Activated CD4-positive, alpha-beta T cell treated with anti-CD3 and anti-CD28 coated beads for 4 hours (primary cell): ENCODE data around the gene CNMD.

ENCODE experiments used
- DNase-seq, 2 donors: peaks; one replicate each; pipeline ENCODE4 v3.0.0-alpha.2; 2020

Gene CNMD

GRCh38 chr13:52677823-52678222, 61.8 kb downstream of the CNMD start:
- DNase-seq, result no peak

GRCh38 chr13:52673465-52673864, 66.2 kb downstream of the CNMD start:
- no peak for DNase-seq

GRCh38 chr13:52670726-52671125, 68.9 kb downstream of the CNMD start:
- DNase-seq, result no peak

- DNase-seq, result no peak
These were observed 69.9 kb downstream of the CNMD start for GRCh38 chr13:52669677-52670076.

GRCh38 chr13:52665325-52665724, 74.3 kb downstream of the CNMD start:
- DNase-seq, result peak in 1 of 2 donors; percentile 12

GRCh38 chr13:52664272-52664671, 75.3 kb downstream of the CNMD start:
- no peak for DNase-seq

- DNase-seq, result no peak
These were observed 80.3 kb downstream of the CNMD start for GRCh38 chr13:52659340-52659739.
